Adrenal gland (tissue), 12 donors: ENCODE results near the gene REG3A. TPM values are rescaled to one million over a fixed set of nuclear protein-coding genes. Genes with fewer than 3 reads are reported as not detected.

ENCODE experiments used
- DNase-seq, 7 donors: peaks; one replicate each; pipeline ENCODE4 v3.0.0-alpha.2; 2019 to 2020
- H3K27ac ChIP-seq, 5 donors: fragments of 200-600 bp; sonication (generic) in 4 of 5; 1 replicate in 3 of 5; 2 replicates in 2 of 5; pipeline versions ENCODE4 v1.5.1 to v1.8.0; 2016 to 2020; ENCODE audit warnings: mild to moderate bottlenecking in 1 of 5
- H3K27me3 ChIP-seq: fragments of 200-600 bp; 2 replicates; pipeline ENCODE4 v1.8.0; 2021
- H3K36me3 ChIP-seq, 2 donors: fragments of 200-600 bp; replicated peaks in 1 of 2; 1 replicate in 1 of 2; 2 replicates in 1 of 2; pipeline versions ENCODE4 v1.5.1 to v1.8.0; 2018 to 2022
- H3K4me1 ChIP-seq, 2 donors: fragments of 200-600 bp; replicated peaks in 1 of 2; 1 replicate in 1 of 2; 2 replicates in 1 of 2; pipeline versions ENCODE4 v1.5.1 to v1.8.0; 2018 to 2021
- H3K4me3 ChIP-seq, 4 donors: fragments of 200-600 bp; sonication (generic) in 3 of 4; one replicate each; pipeline ENCODE4 v1.5.1; 2016 to 2018
- H3K9me3 ChIP-seq, 3 donors: fragments of 200-600 bp; sonication (generic) in 1 of 3; replicated peaks in 1 of 3; 1 replicate in 2 of 3; 2 replicates in 1 of 3; pipeline versions ENCODE4 v1.5.1 to v1.8.0; 2016 to 2021
- POLR2A ChIP-seq, 2 donors: fragments of 450-650 bp; IDR thresholded peaks; one replicate each; pipeline ENCODE4 v1.6.1; 2017; ENCODE audit warnings: antibody characterized with exemption in 2 of 2, mild to moderate bottlenecking in 2 of 2, moderate library complexity in 1 of 2
- WGBS, 4 donors: extraction: QIAGEN DNeasy Blood & Tissue Kit in 2 of 4; methylation state at CpG; one replicate each; pipeline versions ENCODE4 v1.1.5 to v1.1.7; 2013 to 2017; 5-methylcytosine and 5-hydroxymethylcytosine counted together
- intact Hi-C, 2 donors: fragments of 100-400 bp; cut with DNase I; formaldehyde crosslinking; loops; one replicate each; pipeline versions ENCODE4 v1.14.1 to v1.15.0; 2022 to 2023
- polyA plus RNA-seq, 3 donors: library from polyadenylated mRNA; stranded (reverse); fragments of 200-250 nt in 2 of 3; fragments of 350-450 nt in 1 of 3; fragmentation: Illumina TruSeq in 1 of 3; extraction: RNeasy Lipid Tissue Mini Kit (QIAGEN cat#74804) in 1 of 3; gene quantifications; one replicate each; pipeline ENCODE4 v1.2.3, GENCODE V29; 2013 to 2014
- total RNA-seq, 9 donors: library from RNA; depleted of rRNA in 4 of 9; stranded (reverse); fragments of >200 nt in 4 of 9; fragments of 120-200 nt in 1 of 9; fragmentation: NEBNext Ultra II Directional in 1 of 9; extraction: Animal tissue kit (Norgen Biotek cat#: 25700) in 1 of 9; gene quantifications; one replicate each; pipeline versions ENCODE4 v1.1.0 to v1.2.4, GENCODE V29; 2013 to 2023
- TF ChIP-seq, protein P1 (sequence below), 6 experiments: fragments of 450-650 bp in 4 of 6; fragments of 200-600 bp in 2 of 6; sonication (generic) in 1 of 6; IDR thresholded peaks; 1 replicate in 5 of 6; 2 replicates in 1 of 6; pipeline versions ENCODE4 v1.5.1 to v1.8.0; 2016 to 2021; ENCODE audit warnings: antibody characterized with exemption in 6 of 6, mild to moderate bottlenecking in 2 of 6, moderate library complexity in 1 of 6
- donor health status: healthy with polysubstance abuse.
- donor health status: Bipolar disorder and iron deficiency.
- donor health status: DM: yes; HTN: yes; CAD: no.
- donor health status: DM: no; HTN: no; CAD: no.
- donor health status: DM: no; HTN: no; CAD: no.
- donor health status: DM: yes; HTN: yes; CAD: no.

Gene REG3A
- total and polyA plus RNA-seq, 12 donors, result 0.53 to 86.7 (median 1.7) TPM; not detected in 3

GRCh38 chr2:79189465-79189864, 29.9 kb upstream of the REG3A start:
- Histone ChIP-seq H3K27me3 (no peaks in the 10 kb centered on the region), H3K36me3 (no peaks in the 10 kb centered on the region), H3K27ac (no peak overlapping the region), H3K4me1 (no peaks in the 10 kb centered on the region), H3K9me3 (no peaks in the 10 kb centered on the region), H3K4me3 (no peak overlapping the region)
- WGBS, 4 donors, result 44 to 59% (median 48%) methylated on average over 3 of the region's 3 CpGs
- intact Hi-C loops, result no loop called here
- no peak for DNase-seq
- TF ChIP-seq, protein P1, sequence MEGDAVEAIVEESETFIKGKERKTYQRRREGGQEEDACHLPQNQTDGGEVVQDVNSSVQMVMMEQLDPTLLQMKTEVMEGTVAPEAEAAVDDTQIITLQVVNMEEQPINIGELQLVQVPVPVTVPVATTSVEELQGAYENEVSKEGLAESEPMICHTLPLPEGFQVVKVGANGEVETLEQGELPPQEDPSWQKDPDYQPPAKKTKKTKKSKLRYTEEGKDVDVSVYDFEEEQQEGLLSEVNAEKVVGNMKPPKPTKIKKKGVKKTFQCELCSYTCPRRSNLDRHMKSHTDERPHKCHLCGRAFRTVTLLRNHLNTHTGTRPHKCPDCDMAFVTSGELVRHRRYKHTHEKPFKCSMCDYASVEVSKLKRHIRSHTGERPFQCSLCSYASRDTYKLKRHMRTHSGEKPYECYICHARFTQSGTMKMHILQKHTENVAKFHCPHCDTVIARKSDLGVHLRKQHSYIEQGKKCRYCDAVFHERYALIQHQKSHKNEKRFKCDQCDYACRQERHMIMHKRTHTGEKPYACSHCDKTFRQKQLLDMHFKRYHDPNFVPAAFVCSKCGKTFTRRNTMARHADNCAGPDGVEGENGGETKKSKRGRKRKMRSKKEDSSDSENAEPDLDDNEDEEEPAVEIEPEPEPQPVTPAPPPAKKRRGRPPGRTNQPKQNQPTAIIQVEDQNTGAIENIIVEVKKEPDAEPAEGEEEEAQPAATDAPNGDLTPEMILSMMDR (IDR thresholded peaks at IDR 0.05), result no peak
- TF ChIP-seq POLR2A (IDR thresholded peaks at IDR 0.05), result no peak

GRCh38 chr2:79181617-79182016, 22.1 kb upstream of the REG3A start:
- TF ChIP-seq, protein P1 (IDR thresholded peaks at IDR 0.05), result no peak
- no peak for TF ChIP-seq POLR2A (IDR thresholded peaks at IDR 0.05)
- WGBS, 4 donors, result 79 to 90% (median 82%) methylated on average over 2 of the region's 2 CpGs
- no peaks in the 10 kb centered on the region for H3K27me3 ChIP-seq
- no peak for DNase-seq
- no peaks in the 10 kb centered on the region for H3K4me1 ChIP-seq
- H3K4me3 ChIP-seq, result no peak overlapping the region
- H3K27ac ChIP-seq, result no peak overlapping the region
- H3K36me3 ChIP-seq, result no peaks in the 10 kb centered on the region
- H3K9me3 ChIP-seq, result peaks cover 0 to 8% (median 5%) of the 10 kb centered on the region in 3 donors
- intact Hi-C loops, result no loop called here

DNA sequence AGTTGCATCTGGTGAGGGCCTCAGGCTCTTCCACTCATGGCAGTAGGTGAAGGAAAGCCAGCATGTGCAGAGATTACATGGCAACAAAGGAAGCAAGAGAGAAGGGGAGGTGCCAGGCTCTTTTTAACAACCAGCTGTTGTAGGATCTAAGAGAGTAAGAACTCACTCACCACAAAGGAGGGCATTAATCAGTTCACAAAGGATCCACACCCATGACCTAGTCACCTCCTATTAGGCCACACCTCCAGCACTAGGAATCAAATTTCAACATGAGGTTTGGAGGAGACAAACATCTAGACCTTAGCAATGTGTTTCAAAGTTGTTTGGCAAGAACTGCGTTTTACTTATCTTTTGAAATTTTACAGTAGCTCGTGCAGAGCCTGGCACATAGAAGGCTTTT, 20.5 kb upstream of the REG3A start:
- Histone ChIP-seq H3K36me3 (no peaks in the 10 kb centered on the region), H3K27me3 (no peaks in the 10 kb centered on the region), H3K4me3 (no peak overlapping the region), H3K27ac (no peak overlapping the region), H3K9me3 (peaks cover 0 to 8% (median 5%) of the 10 kb centered on the region in 3 donors), H3K4me1 (no peaks in the 10 kb centered on the region)
- 66 to 92% (median 71%) methylated on average over 2 of the region's 2 CpGs for WGBS, 4 donors
- intact Hi-C loops, result no loop called here
- DNase-seq, result no peak
- TF ChIP-seq POLR2A (IDR thresholded peaks at IDR 0.05), result no peak
- TF ChIP-seq, protein P1 (IDR thresholded peaks at IDR 0.05), result no peak

DNA sequence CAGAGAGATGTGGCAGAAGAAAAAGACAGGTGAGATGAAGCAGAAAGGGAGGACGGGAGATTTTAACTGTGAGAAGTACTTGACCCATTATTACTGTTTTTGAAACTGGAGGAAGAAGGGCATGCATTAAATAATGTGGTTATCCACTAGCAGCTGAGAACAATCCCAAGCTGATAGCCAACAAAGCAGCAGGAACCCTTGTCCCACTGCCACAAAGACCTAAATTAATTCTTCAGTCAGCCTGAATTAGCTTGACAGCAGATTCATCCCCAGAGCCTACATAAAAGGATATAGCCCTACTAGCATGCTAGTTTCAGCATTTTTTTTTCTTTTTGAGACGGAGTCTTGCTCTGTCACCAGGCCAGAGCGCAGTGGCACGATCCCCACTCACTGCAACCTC, 19.5 kb upstream of the REG3A start:
- Histone ChIP-seq H3K36me3 (no peaks in the 10 kb centered on the region), H3K27ac (no peak overlapping the region), H3K4me1 (no peaks in the 10 kb centered on the region), H3K4me3 (no peak overlapping the region), H3K27me3 (no peaks in the 10 kb centered on the region), H3K9me3 (peaks cover 0 to 8% (median 5%) of the 10 kb centered on the region in 3 donors)
- WGBS, 4 donors, result 72 to 83% (median 79%) methylated on average over 4 of the region's 4 CpGs
- intact Hi-C loops, result no loop called here
- DNase-seq, result no peak
- TF ChIP-seq, protein P1 (IDR thresholded peaks at IDR 0.05), result no peak
- no peak for TF ChIP-seq POLR2A (IDR thresholded peaks at IDR 0.05)
